ENCODE results near the gene KCNH2. TPM values are rescaled to one million over a fixed set of nuclear protein-coding genes. Genes with fewer than 3 reads are reported as not detected.

Gene KCNH2
- total and polyA plus RNA-seq, 4 donors: 0.43 to 2.0 (median 1.3) TPM

- Histone ChIP-seq H3K4me1 (ENCODE audit: control insufficient read depth in 5 of 5, insufficient read depth in 5 of 5, low read length in 5 of 5) (peaks cover 0 to 19% (median 5%) of the 10 kb centered on the region in 5 donors), H3K27me3 (ENCODE audit: control insufficient read depth in 3 of 3, insufficient read depth in 3 of 3, low read length in 2 of 3) (no peaks in the 10 kb centered on the region), H3K36me3 (ENCODE audit: control insufficient read depth in 4 of 4, insufficient read depth in 4 of 4, low read length in 4 of 4) (peaks cover 0 to 6% (median 0%) of the 10 kb centered on the region in 4 donors), H3K27ac (ENCODE audit: low read depth in 1 of 2, low read length in 1 of 2) (no peak overlapping the region), H3K9me3 (ENCODE audit: control insufficient read depth in 4 of 4, insufficient read depth in 3 of 4, low read length in 3 of 4) (no peaks in the 10 kb centered on the region), H3K4me3 (no peak overlapping the region), H3K9ac (ENCODE audit: insufficient read depth in 1 of 2, low read length in 2 of 2) (no peak overlapping the region)
- DNase-seq (no peak), ATAC-seq (ENCODE audit: insufficient read depth, low FRiP score) (no peak)
- 88 to 91% methylated on average over 5 of the region's 5 CpGs for WGBS, 2 donors
- TF ChIP-seq CTCF (IDR thresholded peaks at IDR 0.05; ENCODE audit: control extremely low read depth, extremely low read depth): no peak
These were observed 21.5 kb upstream of the KCNH2 start for GRCh38 chr7:150999497-151000230.

DNA sequence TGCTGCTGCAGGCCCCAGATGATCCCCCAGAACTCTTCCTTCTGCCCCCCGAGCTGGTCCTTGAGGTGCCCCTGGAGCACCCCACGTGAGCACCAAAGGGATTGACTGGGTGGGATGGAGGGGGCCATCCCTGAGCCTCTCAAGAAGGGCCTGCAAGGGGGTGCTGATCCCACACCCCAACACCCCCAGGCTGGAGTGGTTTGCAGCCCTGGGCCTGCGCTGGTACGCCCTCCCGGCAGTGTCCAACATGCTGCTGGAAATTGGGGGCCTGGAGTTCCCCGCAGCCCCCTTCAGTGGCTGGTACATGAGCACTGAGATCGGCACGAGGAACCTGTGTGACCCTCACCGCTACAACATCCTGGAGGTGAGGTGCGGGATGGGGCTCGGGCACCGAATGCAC lies 20.9 kb upstream of the KCNH2 start:
- no peak for TF ChIP-seq CTCF (IDR thresholded peaks at IDR 0.05; ENCODE audit: control extremely low read depth, extremely low read depth)
- H3K4me3 ChIP-seq: no peak overlapping the region
- H3K4me1 ChIP-seq (ENCODE audit: control insufficient read depth in 5 of 5, insufficient read depth in 5 of 5, low read length in 5 of 5): peaks cover 0 to 25% (median 7%) of the 10 kb centered on the region in 5 donors
- no peaks in the 10 kb centered on the region for H3K9me3 ChIP-seq (ENCODE audit: control insufficient read depth in 4 of 4, insufficient read depth in 3 of 4, low read length in 3 of 4)
- DNase-seq: no peak
- peaks cover 0 to 6% (median 0%) of the 10 kb centered on the region in 4 donors for H3K36me3 ChIP-seq (ENCODE audit: control insufficient read depth in 4 of 4, insufficient read depth in 4 of 4, low read length in 4 of 4)
- no peak overlapping the region for H3K27ac ChIP-seq (ENCODE audit: low read depth in 1 of 2, low read length in 1 of 2)
- no peak for ATAC-seq (ENCODE audit: insufficient read depth, low FRiP score)
- WGBS, 2 donors: 94 to 96% methylated on average over 12 of the region's 12 CpGs
- no peak overlapping the region for H3K9ac ChIP-seq (ENCODE audit: insufficient read depth in 1 of 2, low read length in 2 of 2)
- H3K27me3 ChIP-seq (ENCODE audit: control insufficient read depth in 3 of 3, insufficient read depth in 3 of 3, low read length in 2 of 3): no peaks in the 10 kb centered on the region

DNA sequence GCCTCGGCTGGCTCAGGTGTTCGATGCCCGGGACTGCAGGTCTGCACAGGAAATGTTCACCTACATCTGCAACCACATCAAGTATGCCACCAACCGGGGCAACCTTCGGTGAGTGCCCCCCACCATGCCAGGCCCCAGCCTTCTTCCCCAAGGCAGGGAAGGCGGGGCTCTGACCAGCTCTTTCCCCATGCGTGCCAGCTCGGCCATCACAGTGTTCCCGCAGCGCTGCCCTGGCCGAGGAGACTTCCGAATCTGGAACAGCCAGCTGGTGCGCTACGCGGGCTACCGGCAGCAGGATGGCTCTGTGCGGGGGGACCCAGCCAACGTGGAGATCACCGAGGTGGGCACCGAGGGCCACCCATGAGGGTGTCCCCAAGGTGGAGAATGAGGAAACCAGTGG lies 20.2 kb upstream of the KCNH2 start:
- ATAC-seq (ENCODE audit: insufficient read depth, low FRiP score): no peak
- no peak overlapping the region for H3K9ac ChIP-seq (ENCODE audit: insufficient read depth in 1 of 2, low read length in 2 of 2)
- H3K27me3 ChIP-seq (ENCODE audit: control insufficient read depth in 3 of 3, insufficient read depth in 3 of 3, low read length in 2 of 3): no peaks in the 10 kb centered on the region
- no peak for DNase-seq
- H3K27ac ChIP-seq (ENCODE audit: low read depth in 1 of 2, low read length in 1 of 2): no peak overlapping the region
- H3K4me1 ChIP-seq (ENCODE audit: control insufficient read depth in 5 of 5, insufficient read depth in 5 of 5, low read length in 5 of 5): peaks cover 0 to 30% (median 9%) of the 10 kb centered on the region in 5 donors
- TF ChIP-seq CTCF (IDR thresholded peaks at IDR 0.05; ENCODE audit: control extremely low read depth, extremely low read depth): no peak
- 88 to 92% methylated on average over 20 of the region's 20 CpGs for WGBS, 2 donors
- no peak overlapping the region for H3K4me3 ChIP-seq
- H3K9me3 ChIP-seq (ENCODE audit: control insufficient read depth in 4 of 4, insufficient read depth in 3 of 4, low read length in 3 of 4): no peaks in the 10 kb centered on the region
- H3K36me3 ChIP-seq (ENCODE audit: control insufficient read depth in 4 of 4, insufficient read depth in 4 of 4, low read length in 4 of 4): peaks cover 0 to 6% (median 0%) of the 10 kb centered on the region in 4 donors

Data from lung (tissue), 12 donors.